NT2/D1 (cell line): ENCODE measurements around the gene AP2B1.

ENCODE experiments used
- YY1 ChIP-seq: IDR thresholded peaks from 2 replicates; pipeline ENCODE4 v1.6.1; 2011; ENCODE audit not compliant: insufficient read length, insufficient read depth
- ZNF274 ChIP-seq: IDR thresholded peaks from 2 replicates; pipeline ENCODE4 v1.6.1; 2011; ENCODE audit warnings: mild to moderate bottlenecking, low read depth, low read length

DNA sequence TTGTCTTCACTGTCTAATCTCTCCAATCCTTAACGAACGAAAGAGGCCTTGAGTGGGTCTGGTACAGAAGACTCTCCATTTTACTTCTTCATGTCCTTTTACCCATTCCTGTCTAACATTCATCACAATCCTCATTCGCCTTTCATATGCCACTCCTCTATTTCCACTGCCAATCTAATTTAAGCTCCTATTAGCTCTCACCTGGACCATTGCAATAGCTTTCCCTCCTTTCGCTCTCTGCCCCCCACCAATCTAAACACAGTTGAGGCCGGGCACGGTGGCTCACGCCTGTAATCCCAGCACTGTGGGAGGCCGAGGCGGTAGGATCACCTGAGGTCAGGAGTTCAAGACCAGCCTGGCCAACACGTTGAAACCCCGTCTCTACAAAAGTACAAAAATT is 20.2 kb upstream of the AP2B1 start:
- TF ChIP-seq YY1, result no peak
- no peak for TF ChIP-seq ZNF274
